ENCODE results near the gene CFAP46. TPM values are rescaled to one million over a fixed set of nuclear protein-coding genes. Genes with fewer than 3 reads are reported as not detected.
A peak's percentile ranks its signal among the peaks of the same experiment; 100 is the strongest.

Gene CFAP46
- total RNA-seq, 1 experiment from 2014 or later = 1.6 TPM

- in situ Hi-C loops (cut with HindIII; ENCODE audit: low pct_unique_long_range_greater_than_20kb, low sequenced_read_pairs) = no loop called here
- no peaks in the 10 kb centered on the region for H3K36me3 ChIP-seq (ENCODE audit: control insufficient read depth, insufficient read depth, low read length)
These were observed 96.4 kb downstream of the CFAP46 start for GRCh38 chr10:132845780-132846595.

More at GRCh38 chr10:132845780-132846595, 96.4 kb downstream of the CFAP46 start:
- H3K4me3 ChIP-seq (ENCODE audit: low read depth in 2 of 2, low read length in 2 of 2) = no peak overlapping the region
- no peaks in the 10 kb centered on the region; the same call in 1 of the 2 replicates for H3K27me3 ChIP-seq (ENCODE audit: control insufficient read depth, insufficient read depth, low read length)
- no TSS peak for BruUV-seq (replicated peaks)
- intact Hi-C loops (cut with micrococcal nuclease; ENCODE audit: unreplicated experiment) = no loop called here
- no peak for TF ChIP-seq REST (IDR thresholded peaks at IDR 0.05; ENCODE audit: insufficient read depth in 1 of 2, low read depth in 2 of 2, low read length in 1 of 2)
- TF ChIP-seq SIN3A (IDR thresholded peaks at IDR 0.05; ENCODE audit: borderline replicate concordance, insufficient read depth, low read depth, low read length) = no peak
- TF ChIP-seq POLR2AphosphoS5 (IDR thresholded peaks at IDR 0.05; ENCODE audit: low read depth, low read length) = no peak
- no peak for TF ChIP-seq TCF7L2 (IDR thresholded peaks at IDR 0.05; ENCODE audit: low read depth, low read length)
- no peak for TF ChIP-seq CTCF (IDR thresholded peaks at IDR 0.05)
- POLR2A ChIA-PET = no interaction called here
- peaks cover 4% of the 10 kb centered on the region for H3K4me1 ChIP-seq (ENCODE audit: control insufficient read depth, insufficient read depth, low read length)
- peaks cover 11% of the 10 kb centered on the region; the same call in 1 of the 2 replicates for H3K9me3 ChIP-seq (ENCODE audit: control insufficient read depth, insufficient read depth, low read depth, low read length)
- DNase-seq (ENCODE audit: low read depth, low spot score) = no peak
- ATAC-seq = peak; percentile 28; the same call in 1 of the 2 replicates
- CTCF ChIA-PET = interaction anchor here (0.5 kb wide), 1 partner anchor 176 kb away, joined by 8 read pairs; no protein-coding TSS in a partner anchor
- H3K27ac ChIP-seq (ENCODE audit: low read length) = no peak overlapping the region

All from Panc1 (cell line).